HG03571 (cell line): ENCODE results near the gene GNAI3.

Experiments
- ATAC-seq: cut with Tn5 transposase; IDR thresholded peaks from one replicate; pipeline ENCODE4 v1.9.1; 2021; ENCODE audit not compliant: unreplicated experiment

Gene GNAI3

DNA sequence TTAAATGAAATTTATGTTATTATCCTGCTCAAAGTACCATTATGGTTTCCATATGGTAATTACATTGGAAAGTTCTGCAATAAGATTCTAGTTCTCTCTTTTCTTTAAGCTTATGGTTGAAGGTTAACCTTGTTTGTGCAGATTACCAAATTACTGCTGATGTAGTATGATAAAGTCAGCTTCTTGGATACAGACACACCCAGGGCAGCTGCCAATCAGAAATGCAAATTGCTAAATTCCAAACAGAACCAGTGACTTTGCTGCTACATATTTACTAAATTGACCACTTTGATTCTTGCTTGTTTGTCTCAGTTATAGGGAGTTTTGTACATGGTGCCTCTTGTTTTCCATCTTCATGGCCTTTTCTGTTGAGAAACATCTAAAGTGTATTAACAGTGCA lies 44.5 kb downstream of the GNAI3 start:
- no peak for ATAC-seq

- no peak for ATAC-seq
Measured at GRCh38 chr1:109595531-109595930, 47.1 kb downstream of the GNAI3 start.

DNA sequence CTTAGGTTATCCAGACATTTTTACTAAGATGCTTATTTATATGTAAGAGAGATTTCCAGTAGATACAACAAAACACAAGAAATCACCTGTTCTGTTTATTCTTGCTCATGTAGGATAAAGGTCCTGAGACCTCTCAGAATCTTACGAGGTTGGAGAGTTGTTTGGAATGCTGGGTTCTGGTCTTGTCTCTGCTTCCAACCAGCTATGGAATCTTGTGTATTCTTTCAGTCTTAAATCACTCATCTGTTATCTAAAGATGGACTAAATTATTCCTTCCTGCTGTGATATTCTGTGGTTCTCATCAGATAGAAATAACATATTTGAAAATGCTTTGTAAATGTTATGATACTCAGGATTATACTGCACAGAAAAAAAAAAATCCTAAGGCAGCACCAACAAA lies 49.7 kb downstream of the GNAI3 start:
- no peak for ATAC-seq

DNA sequence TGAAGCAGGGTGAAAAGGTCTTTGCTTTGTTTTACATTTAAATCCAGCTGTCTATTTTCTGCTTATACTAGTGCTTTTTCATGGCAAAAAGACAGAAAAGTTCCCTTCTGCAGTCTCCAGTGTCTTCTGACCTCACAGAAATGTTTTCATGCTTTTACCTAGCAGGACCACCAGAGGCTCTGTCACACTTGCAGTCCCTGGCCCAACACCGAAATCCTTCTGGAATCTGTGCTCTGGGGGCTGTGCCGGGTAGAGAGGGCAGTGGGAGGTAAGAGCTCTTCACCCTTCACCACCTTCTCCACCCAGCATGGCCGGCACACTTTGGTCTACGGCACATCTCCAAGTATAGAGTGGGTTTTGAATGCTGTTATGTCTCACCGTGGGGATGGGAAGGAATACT lies 50.2 kb downstream of the GNAI3 start:
- no peak for ATAC-seq

DNA sequence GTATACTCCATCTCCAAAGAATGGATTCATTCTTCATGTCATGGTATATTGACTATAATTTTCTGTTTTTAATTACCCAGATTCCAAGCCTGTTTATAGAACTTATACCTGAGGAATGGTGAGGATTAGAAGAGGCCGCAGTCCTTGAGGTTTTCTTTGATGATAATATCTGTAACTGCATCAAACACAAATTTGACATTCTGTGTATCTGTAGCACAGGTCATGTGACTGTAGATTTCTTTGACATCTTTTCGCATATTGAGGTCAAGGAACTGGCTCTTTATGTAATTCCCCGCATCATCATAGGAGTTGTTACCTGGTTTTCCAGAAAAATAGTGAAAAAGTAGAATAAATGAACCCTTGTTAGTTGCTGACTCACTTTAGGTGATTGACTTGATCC lies 54.8 kb downstream of the GNAI3 start:
- ATAC-seq: no peak

GRCh38 chr1:109605381-109605780 lies 57.0 kb downstream of the GNAI3 start:
- no peak for ATAC-seq

- ATAC-seq: no peak
Measured at GRCh38 chr1:109609881-109610280, 61.5 kb downstream of the GNAI3 start.

DNA sequence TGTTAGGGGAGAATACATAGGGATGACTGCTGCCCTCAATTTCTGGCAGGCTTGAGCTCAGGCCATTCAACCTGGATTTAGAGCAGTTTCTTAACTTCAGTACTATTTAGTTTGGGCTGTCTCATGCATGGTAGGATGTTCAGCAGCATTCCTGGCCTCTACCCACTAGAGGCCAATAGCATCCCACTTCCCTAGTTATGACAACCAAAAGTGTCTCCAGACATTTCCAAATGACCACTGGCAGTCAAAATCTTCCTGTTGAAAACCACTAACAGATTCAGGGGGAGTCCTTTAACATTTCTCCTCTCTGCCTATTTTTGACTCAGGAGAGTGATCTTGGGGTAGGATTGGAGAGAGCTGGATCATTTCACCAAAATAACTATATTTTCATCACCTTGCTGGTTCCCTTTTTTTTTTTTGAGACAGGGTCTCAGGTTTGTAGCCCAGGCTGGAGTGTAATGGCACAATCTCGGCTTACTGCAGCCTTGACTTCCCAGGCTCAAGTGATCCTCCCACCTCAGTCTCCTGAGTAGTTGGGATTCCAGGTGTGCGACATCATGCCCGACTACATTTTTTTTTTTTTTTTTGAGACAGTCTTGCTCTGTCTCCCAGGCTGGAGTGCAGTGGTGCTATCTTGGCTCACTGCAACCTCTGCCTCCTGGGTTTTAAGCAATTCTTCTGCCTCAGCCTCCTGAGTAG lies 62.3 kb downstream of the GNAI3 start:
- ATAC-seq: no peak

GRCh38 chr1:109611308-109611990 lies 63.0 kb downstream of the GNAI3 start:
- ATAC-seq: no peak

DNA sequence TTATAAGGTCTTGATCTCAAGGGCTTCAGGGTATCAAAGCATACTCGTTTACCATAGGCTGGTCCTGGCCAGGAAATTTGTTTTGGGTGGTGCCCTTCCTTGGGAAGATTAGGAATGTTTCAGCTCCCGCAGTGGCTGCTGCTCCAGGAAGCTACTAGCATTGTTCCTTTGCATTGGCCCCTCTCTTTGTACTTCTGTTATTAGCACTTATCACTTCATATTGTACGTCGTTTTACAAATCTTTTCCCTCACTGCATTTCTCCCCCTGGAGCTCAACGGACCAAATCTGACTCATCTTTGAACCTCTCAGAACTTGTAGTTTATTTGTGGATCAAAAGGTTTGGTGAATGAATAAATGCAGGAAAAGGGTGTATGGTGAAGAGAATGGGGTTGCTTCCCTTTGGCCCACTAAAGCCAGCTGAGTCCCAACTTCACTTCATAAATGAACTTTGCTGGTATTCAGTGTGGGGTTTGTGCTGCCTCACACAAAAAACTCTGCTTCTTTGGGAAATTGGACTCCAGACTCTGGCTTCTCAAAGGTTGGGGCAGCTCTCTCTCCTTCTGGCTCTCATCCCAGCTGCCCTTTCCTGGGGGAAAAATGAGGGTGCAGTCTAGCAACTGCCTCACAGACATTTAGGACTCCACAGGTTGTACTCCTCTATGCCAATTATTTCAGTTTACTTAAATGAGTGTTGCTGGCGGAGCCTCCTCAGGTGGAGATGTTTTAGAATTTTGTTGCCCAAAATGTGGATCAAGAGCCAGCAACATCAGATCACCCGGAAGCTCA lies 65.1 kb downstream of the GNAI3 start:
- no peak for ATAC-seq

- ATAC-seq: no peak
Measured at GRCh38 chr1:109615879-109616278, 67.5 kb downstream of the GNAI3 start.

DNA sequence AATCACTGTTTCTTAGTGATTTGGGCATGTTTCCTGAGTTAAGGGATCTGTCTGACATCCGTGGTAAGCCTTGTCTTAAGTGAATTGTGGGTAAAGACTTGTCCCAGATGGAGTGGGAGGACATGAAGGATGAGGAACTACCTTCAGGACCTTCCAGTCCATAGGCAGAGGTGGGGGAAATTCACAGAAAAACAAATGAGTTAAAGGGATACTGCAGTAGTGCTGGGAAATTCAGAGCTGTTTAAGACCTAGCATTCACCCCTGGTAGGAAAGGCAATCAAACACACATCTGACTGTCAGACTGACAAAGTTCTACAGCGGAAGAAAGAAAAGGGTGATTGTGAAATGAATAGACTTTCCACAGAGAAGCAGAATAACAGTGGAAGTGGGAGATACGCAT lies 68.0 kb downstream of the GNAI3 start:
- no peak for ATAC-seq

GRCh38 chr1:109617291-109617801 lies 68.9 kb downstream of the GNAI3 start:
- ATAC-seq: no peak

DNA sequence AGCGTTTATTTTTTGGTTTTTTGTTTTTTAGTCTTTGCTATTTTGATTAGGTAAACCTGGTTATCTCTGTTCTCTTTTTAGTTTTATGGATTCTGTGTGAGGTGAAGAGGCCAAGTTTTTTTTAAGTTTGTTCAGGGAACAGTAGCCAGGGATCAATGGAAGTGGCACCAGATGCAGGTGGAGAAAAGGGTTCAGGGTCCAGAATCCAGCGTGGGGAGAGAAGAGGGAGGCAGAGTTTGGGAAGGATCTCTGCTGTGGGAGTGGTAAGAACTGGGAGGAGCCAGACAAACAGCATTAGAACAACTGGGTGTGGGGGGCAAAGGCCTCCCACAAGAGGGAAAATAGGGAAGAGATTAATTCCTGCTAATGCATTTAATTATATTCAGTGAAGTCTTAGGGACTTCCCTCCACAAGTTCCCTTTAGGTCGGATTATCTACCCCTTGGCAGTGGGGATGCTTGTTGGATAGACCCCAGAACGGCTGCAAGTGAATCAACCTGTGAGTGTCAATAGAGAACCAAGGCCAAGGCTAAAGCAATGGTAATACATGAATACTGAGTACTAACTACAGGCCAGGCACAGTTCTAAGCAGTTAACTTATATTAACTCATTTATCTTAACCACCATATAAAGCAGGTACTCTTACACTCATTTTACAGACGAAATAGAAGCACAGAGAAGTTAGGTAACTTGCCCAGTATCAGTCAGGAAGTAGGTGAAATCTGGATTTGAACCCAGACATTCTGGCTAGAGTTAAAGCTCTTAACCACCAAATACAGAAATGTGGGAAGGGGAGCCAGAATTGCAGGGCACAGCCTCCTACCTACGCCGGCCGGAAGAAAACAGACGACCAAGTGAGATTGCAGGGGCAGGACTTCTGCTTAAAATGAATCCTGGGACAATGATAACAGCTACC lies 70.5 kb downstream of the GNAI3 start:
- ATAC-seq: no peak

DNA sequence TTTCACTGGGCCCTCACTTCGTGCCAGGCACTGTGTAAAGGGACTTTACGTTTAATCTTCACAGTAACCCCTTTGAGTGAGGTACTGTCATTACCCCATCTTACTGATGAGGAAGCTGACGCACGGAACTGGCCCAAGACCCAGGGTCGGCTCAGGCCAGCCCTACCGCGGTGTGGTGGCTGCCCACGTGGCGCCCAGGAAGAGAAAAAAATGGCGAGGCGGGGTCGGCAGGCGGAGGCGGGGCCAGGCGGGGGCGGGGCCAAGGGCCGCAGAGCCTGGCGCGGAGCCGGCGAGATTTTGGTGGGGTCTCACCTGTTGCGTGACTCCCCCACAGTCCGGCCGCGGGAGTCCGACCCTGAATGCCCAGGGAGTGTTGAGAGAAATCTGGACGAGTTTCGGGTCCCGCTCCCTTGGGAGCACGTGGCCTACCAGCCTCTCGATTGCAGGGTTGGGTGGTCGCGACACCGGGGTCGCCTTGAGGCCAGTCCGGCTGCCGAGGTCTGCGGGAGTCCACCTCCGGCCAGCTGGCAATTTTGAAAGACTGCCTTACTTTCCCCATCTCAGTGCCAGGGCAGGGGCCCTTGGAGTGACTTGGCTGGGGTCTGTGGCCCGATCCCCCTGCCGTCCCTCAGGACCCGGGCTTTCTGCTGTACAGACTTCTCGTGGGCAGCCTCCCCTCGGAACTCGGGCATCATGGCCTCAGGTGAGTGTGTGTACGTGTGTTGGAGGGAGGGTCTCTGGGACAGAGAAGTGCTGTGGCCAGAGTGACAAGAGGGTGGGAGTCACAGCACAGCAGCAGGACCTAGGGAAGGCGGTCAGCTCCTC lies 71.4 kb downstream of the GNAI3 start, which contains the start of the genes AMPD2 and GNAT2:
Gene AMPD2, plus strand, starts transcription at position 262 of the 825 bp plus-strand sequence. CDS start 1,339 bp downstream, outside the sequence.
Gene GNAT2, minus strand, starts transcription at position 41 of the 825 bp plus-strand sequence. CDS start 6,746 bp downstream, outside the sequence.
- ATAC-seq: peak; percentile 43

DNA sequence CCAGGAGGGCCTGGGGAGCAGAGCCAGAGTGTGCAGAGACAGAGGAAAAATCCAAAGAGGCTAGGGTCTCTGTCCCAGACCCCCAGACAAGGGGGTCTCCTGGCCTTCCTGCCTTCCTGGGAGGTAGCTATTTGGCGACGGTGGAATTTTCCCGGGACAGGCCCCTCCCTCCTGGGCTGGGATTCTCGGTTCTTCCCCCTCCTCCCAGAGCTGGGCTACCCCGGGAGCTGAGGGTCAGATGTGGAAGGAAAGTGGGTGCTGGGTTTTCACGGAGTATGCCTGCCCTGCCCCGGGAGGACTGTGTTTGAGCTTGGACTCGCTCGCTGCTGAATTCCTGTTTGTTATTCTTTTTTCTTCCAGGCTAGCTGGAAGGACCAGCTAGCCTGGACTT lies 72.0 kb downstream of the GNAI3 start:
- ATAC-seq: no peak

GRCh38 chr1:109620841-109621286 lies 72.4 kb downstream of the GNAI3 start:
- peak; percentile 65 for ATAC-seq

DNA sequence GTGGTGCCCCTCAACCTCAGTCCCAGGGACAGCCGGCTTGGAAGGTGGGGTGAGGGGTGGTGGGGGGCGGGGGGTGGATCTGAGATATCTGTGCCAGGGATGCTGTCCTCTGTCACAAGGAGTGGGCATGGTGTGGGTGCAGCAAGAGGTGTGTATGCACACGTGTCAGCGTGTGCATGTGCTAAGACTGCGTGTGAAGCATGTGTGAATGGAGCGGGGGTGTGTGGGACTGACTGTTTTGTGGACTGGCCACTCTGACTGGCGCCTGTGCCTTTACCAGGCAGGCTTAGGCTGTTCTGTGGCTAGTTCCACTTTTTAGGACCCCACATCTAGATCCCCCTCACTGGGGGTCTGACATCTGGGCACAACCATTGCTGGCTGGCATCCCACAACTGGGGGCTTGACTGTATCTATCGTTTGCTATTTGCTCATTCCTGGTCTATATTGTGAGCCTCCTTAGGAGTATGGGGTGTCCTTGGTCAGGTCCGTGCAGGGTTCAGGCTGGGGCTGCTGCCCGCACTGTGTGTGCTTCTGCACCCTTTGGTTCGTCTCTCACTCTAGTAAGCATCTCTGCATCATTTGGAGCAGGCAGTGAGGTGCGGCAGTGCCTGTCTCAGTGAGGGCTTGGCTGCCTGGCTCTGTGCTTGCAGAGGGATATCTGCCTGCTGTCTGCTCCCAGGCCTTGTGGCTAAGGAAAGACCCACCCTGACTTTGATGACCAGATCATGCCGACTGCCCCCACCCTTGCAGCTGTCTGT lies 73.1 kb downstream of the GNAI3 start:
- ATAC-seq: no peak
